ENCODE results near the gene OR1J1.

Gene OR1J1

GRCh38 chr9:122477826-122478225 lies at the start of gene OR1J1:
Gene OR1J1, minus strand, starts transcription at chr9:122477926. Its CDS starts 0 bp downstream, at chr9:122477926.
- DNase-seq = no peak

GRCh38 chr9:122527193-122527592 lies 49.5 kb upstream of the OR1J1 start, which contains the start of gene OR1N1:
Gene OR1N1, minus strand, starts transcription at chr9:122527293. Its CDS starts 0 bp downstream, at chr9:122527293.
- no peak for DNase-seq

GRCh38 chr9:122526602-122527001 lies 48.9 kb upstream of the OR1J1 start:
- no peak for DNase-seq

- DNase-seq = no peak
Measured at GRCh38 chr9:122519376-122519775, 41.6 kb upstream of the OR1J1 start.

- DNase-seq = no peak
Measured at GRCh38 chr9:122518841-122519240, 41.1 kb upstream of the OR1J1 start, which contains the start of gene OR1J4. Gene OR1J4, plus strand, starts transcription at chr9:122519141. Its CDS starts 0 bp downstream, at chr9:122519141.

GRCh38 chr9:122518226-122518625 lies 40.5 kb upstream of the OR1J1 start:
- no peak for DNase-seq

GRCh38 chr9:122510502-122510901 lies 32.8 kb upstream of the OR1J1 start, which contains the start of gene OR1J2:
Gene OR1J2, plus strand, starts transcription at chr9:122510802. Its CDS starts 0 bp downstream, at chr9:122510802.
- no peak for DNase-seq

GRCh38 chr9:122506964-122507363 lies 29.2 kb upstream of the OR1J1 start:
- no peak for DNase-seq

GRCh38 chr9:122498883-122499288 lies 21.2 kb upstream of the OR1J1 start:
- DNase-seq = no peak

GRCh38 chr9:122479062-122479461 lies 1.3 kb upstream of the OR1J1 start:
- no peak for DNase-seq

- DNase-seq = no peak
Measured at GRCh38 chr9:122477346-122477745, 380 bp downstream of the OR1J1 start.

GRCh38 chr9:122475717-122476116 lies 2.0 kb downstream of the OR1J1 start:
- DNase-seq = no peak

- DNase-seq = no peak
Measured at GRCh38 chr9:122474561-122474960, 3.2 kb downstream of the OR1J1 start.

GRCh38 chr9:122468735-122469134 lies 9.0 kb downstream of the OR1J1 start:
- no peak for DNase-seq

- no peak for DNase-seq
Measured at GRCh38 chr9:122466456-122466855, 11.3 kb downstream of the OR1J1 start.

- peak; percentile 66 for DNase-seq
Measured at GRCh38 chr9:122464633-122465567, 12.8 kb downstream of the OR1J1 start.

- DNase-seq = peak; percentile 78
Measured at GRCh38 chr9:122463828-122464632, 13.7 kb downstream of the OR1J1 start.

GRCh38 chr9:122457787-122458186 lies 19.9 kb downstream of the OR1J1 start:
- DNase-seq = no peak

- DNase-seq = no peak
Measured at GRCh38 chr9:122456123-122456522, 21.6 kb downstream of the OR1J1 start.

- no peak for DNase-seq
Measured at GRCh38 chr9:122453677-122454135, 24.0 kb downstream of the OR1J1 start.

- no peak for DNase-seq
Measured at GRCh38 chr9:122446819-122447484, 30.8 kb downstream of the OR1J1 start.

GRCh38 chr9:122445155-122445749 lies 32.5 kb downstream of the OR1J1 start:
- no peak for DNase-seq
